Caki2 (cell line): ENCODE measurements around the gene NTM. TPM values are rescaled to one million over a fixed set of nuclear protein-coding genes. Genes with fewer than 3 reads are reported as not detected.

Source experiments
- DNase-seq: peaks from one replicate; pipeline ENCODE4 v3.0.0-alpha.2; 2015; ENCODE audit warnings: low read depth
- in situ Hi-C: cut with HindIII; loops from 2 replicates; pipeline ENCODE4 v1.10.0; 2016; ENCODE audit warnings: low sequenced_read_pairs, low pct_unique_long_range_greater_than_20kb, mixed read lengths
- total RNA-seq: library from RNA; depleted of rRNA; stranded (reverse); fragments of >200 nt; shearing (Covaris generic); gene quantifications from 2 replicates; pipeline ENCODE4 v1.2.3, GENCODE V29; 2014; ENCODE audit warnings: low replicate concordance

The NTM gene
- total RNA-seq, 1 experiment from 2014 or later: not detected

- DNase-seq: no peak
- in situ Hi-C loops: no loop called here
Measured at GRCh38 chr11:132043714-132044113, 673.3 kb downstream of the NTM start.

GRCh38 chr11:132045107-132045506, 674.7 kb downstream of the NTM start:
- in situ Hi-C loops: no loop called here
- no peak for DNase-seq

- in situ Hi-C loops: no loop called here
Measured at GRCh38 chr11:132046288-132046865, 676.0 kb downstream of the NTM start.

GRCh38 chr11:132047167-132047566, 676.8 kb downstream of the NTM start:
- DNase-seq: no peak

More at GRCh38 chr11:132046288-132046865, 676.0 kb downstream of the NTM start:
- no peak for DNase-seq

GRCh38 chr11:132048040-132048439, 677.6 kb downstream of the NTM start:
- no peak for DNase-seq
- in situ Hi-C loops: no loop called here

More at GRCh38 chr11:132047167-132047566, 676.8 kb downstream of the NTM start:
- in situ Hi-C loops: no loop called here

GRCh38 chr11:132049205-132049604, 678.8 kb downstream of the NTM start:
- in situ Hi-C loops: no loop called here
- no peak for DNase-seq

- no peak for DNase-seq
- in situ Hi-C loops: no loop called here
Measured at GRCh38 chr11:132050049-132050448, 679.6 kb downstream of the NTM start.

GRCh38 chr11:132050577-132051165, 680.3 kb downstream of the NTM start:
- in situ Hi-C loops: no loop called here
- DNase-seq: no peak

GRCh38 chr11:132051704-132052103, 681.3 kb downstream of the NTM start:
- DNase-seq: no peak
- in situ Hi-C loops: no loop called here

GRCh38 chr11:132052342-132052741, 681.9 kb downstream of the NTM start:
- in situ Hi-C loops: no loop called here
- DNase-seq: no peak

GRCh38 chr11:132052904-132053303, 682.5 kb downstream of the NTM start:
- no peak for DNase-seq
- in situ Hi-C loops: no loop called here

GRCh38 chr11:132054822-132055221, 684.4 kb downstream of the NTM start:
- no peak for DNase-seq
- in situ Hi-C loops: no loop called here

- in situ Hi-C loops: no loop called here
- no peak for DNase-seq
Measured at GRCh38 chr11:132055296-132055695, 684.9 kb downstream of the NTM start.

GRCh38 chr11:132056689-132057088, 686.3 kb downstream of the NTM start:
- no peak for DNase-seq
- in situ Hi-C loops: no loop called here

GRCh38 chr11:132057266-132057665, 686.9 kb downstream of the NTM start:
- in situ Hi-C loops: no loop called here
- no peak for DNase-seq

GRCh38 chr11:132058211-132058772, 687.9 kb downstream of the NTM start:
- DNase-seq: no peak
- in situ Hi-C loops: no loop called here

GRCh38 chr11:132060567-132060966, 690.2 kb downstream of the NTM start:
- in situ Hi-C loops: no loop called here
- DNase-seq: no peak

GRCh38 chr11:132062031-132062430, 691.6 kb downstream of the NTM start:
- in situ Hi-C loops: no loop called here
- DNase-seq: no peak

- no peak for DNase-seq
- in situ Hi-C loops: no loop called here
Measured at GRCh38 chr11:132062541-132062940, 692.1 kb downstream of the NTM start.
